ENCODE results near the gene AGAP1. TPM values are rescaled to one million over a fixed set of nuclear protein-coding genes. Genes with fewer than 3 reads are reported as not detected.

AGAP1 gene
- polyA plus RNA-seq, 1 donor from 2014 or later, result 17.4 TPM

DNA sequence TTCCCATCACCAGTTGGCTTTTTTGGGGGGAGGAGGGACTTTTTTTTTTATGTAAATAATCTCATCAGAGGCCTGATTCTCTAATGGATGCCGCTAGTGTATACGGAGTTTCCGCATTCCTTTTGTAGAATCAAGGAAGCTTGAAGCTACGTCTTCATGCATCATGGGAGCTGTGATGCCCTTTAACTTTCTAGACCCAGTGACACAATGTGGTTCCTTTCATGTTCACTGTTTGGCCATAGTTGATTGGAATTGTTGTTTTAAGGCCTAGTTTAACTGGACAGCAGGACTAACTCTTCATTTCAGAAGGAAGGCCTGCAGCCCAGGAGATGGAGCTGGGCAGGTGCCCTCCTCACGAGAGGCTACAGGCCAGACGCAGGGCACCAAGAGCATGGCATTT, 287.9 kb downstream of the AGAP1 start:
- no peaks in the 10 kb centered on the region for H3K79me2 ChIP-seq (replicated peaks; ENCODE audit: insufficient read depth, low read length)
- H3K9ac ChIP-seq (ENCODE audit: low read length), result no peak overlapping the region
- no peaks in the 10 kb centered on the region for H3K9me3 ChIP-seq (ENCODE audit: low read length)
- H3K27me3 ChIP-seq (ENCODE audit: insufficient read depth, low read depth, low read length), result no peaks in the 10 kb centered on the region
- no peaks in the 10 kb centered on the region for H3F3A ChIP-seq (ENCODE audit: insufficient read depth, low read length, poor library complexity, severe bottlenecking)
- no peak overlapping the region for H3K27ac ChIP-seq (ENCODE audit: low read length)
- H3K4me2 ChIP-seq (ENCODE audit: low read length), result no peak overlapping the region
- no peaks in the 10 kb centered on the region for H4K20me1 ChIP-seq (ENCODE audit: insufficient read depth)
- H3K36me3 ChIP-seq (ENCODE audit: insufficient read depth, low read length), result no peaks in the 10 kb centered on the region
- TF ChIP-seq MXI1 (conservative IDR thresholded peaks at IDR 0.05; ENCODE audit: poor library complexity, severe bottlenecking) (no peak), SMC3 (conservative IDR thresholded peaks at IDR 0.05; ENCODE audit: poor library complexity) (no peak), EZH2 (IDR thresholded peaks at IDR 0.05; ENCODE audit: borderline replicate concordance, insufficient read depth, low read length, poor library complexity, severe bottlenecking) (no peak), POLR2AphosphoS5 (IDR thresholded peaks at IDR 0.05) (no peak), REST (IDR thresholded peaks at IDR 0.05; ENCODE audit: borderline replicate concordance) (no peak), EP300 (conservative IDR thresholded peaks at IDR 0.05; ENCODE audit: poor library complexity, severe bottlenecking) (no peak), RAD21 (conservative IDR thresholded peaks at IDR 0.05) (no peak), TAF1 (IDR thresholded peaks at IDR 0.05; ENCODE audit: low read depth) (no peak)
- TF ChIP-seq, protein P1, sequence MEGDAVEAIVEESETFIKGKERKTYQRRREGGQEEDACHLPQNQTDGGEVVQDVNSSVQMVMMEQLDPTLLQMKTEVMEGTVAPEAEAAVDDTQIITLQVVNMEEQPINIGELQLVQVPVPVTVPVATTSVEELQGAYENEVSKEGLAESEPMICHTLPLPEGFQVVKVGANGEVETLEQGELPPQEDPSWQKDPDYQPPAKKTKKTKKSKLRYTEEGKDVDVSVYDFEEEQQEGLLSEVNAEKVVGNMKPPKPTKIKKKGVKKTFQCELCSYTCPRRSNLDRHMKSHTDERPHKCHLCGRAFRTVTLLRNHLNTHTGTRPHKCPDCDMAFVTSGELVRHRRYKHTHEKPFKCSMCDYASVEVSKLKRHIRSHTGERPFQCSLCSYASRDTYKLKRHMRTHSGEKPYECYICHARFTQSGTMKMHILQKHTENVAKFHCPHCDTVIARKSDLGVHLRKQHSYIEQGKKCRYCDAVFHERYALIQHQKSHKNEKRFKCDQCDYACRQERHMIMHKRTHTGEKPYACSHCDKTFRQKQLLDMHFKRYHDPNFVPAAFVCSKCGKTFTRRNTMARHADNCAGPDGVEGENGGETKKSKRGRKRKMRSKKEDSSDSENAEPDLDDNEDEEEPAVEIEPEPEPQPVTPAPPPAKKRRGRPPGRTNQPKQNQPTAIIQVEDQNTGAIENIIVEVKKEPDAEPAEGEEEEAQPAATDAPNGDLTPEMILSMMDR (IDR thresholded peaks at IDR 0.05; ENCODE audit: poor library complexity, severe bottlenecking), result no peak
- no peak overlapping the region for H2AFZ ChIP-seq (ENCODE audit: low read depth, low read length)
- H3K4me3 ChIP-seq (ENCODE audit: low read length), result no peak overlapping the region
- H3K9me2 ChIP-seq (ENCODE audit: insufficient read depth, low read length), result no peaks in the 10 kb centered on the region

DNA sequence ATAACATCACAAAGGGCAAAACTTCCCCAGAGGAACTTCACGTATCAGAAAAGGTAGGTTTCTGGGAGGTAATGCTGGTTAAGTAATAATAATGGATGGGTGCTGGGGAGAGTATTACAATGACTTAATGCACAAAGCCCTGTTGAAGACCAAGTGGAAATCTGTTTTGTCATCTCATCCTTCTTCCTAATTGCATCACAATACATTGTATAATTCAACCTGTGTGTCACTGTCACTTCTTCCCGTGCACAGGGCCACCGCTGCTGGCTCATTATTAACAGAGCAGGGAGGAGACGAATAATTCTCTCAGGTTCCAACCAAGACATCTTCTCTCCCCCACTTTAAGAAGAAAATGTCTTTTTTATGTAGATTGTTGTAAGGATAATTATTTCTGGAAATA, 290.9 kb downstream of the AGAP1 start:
- H3K4me3 ChIP-seq (ENCODE audit: low read length), result no peak overlapping the region
- no peak overlapping the region for H3K4me2 ChIP-seq (ENCODE audit: low read length)
- H4K20me1 ChIP-seq (ENCODE audit: insufficient read depth), result no peaks in the 10 kb centered on the region
- no peaks in the 10 kb centered on the region for H3F3A ChIP-seq (ENCODE audit: insufficient read depth, low read length, poor library complexity, severe bottlenecking)
- no peak overlapping the region for H3K9ac ChIP-seq (ENCODE audit: low read length)
- peaks cover 8% of the 10 kb centered on the region for H3K36me3 ChIP-seq (ENCODE audit: insufficient read depth, low read length)
- TF ChIP-seq EZH2 (IDR thresholded peaks at IDR 0.05; ENCODE audit: borderline replicate concordance, insufficient read depth, low read length, poor library complexity, severe bottlenecking), result no peak
- TF ChIP-seq POLR2AphosphoS5 (IDR thresholded peaks at IDR 0.05), result no peak
- no peak for TF ChIP-seq RAD21 (conservative IDR thresholded peaks at IDR 0.05)
- TF ChIP-seq TAF1 (IDR thresholded peaks at IDR 0.05; ENCODE audit: low read depth), result no peak
- H3K9me3 ChIP-seq (ENCODE audit: low read length), result no peaks in the 10 kb centered on the region
- H2AFZ ChIP-seq (ENCODE audit: low read depth, low read length), result no peak overlapping the region
- no peaks in the 10 kb centered on the region for H3K27me3 ChIP-seq (ENCODE audit: insufficient read depth, low read depth, low read length)
- H3K27ac ChIP-seq (ENCODE audit: low read length), result no peak overlapping the region
- H3K9me2 ChIP-seq (ENCODE audit: insufficient read depth, low read length), result no peaks in the 10 kb centered on the region
- no peaks in the 10 kb centered on the region for H3K79me2 ChIP-seq (replicated peaks; ENCODE audit: insufficient read depth, low read length)

All from neural cell (in vitro differentiated cells).